ENCODE measurements around the gene GRM1. TPM values are rescaled to one million over a fixed set of nuclear protein-coding genes. Genes with fewer than 3 reads are reported as not detected.
"Not testable (repeated sequence)": the region's sequence is repeated elsewhere in the genome, so short reads cannot be mapped to it uniquely, and the experiment has no call there.

The GRM1 gene
- total and polyA plus RNA-seq, 2 donors (not counting 3 experiments of a cell fraction or from before 2014, with no cell fraction given) = 0.07 TPM; not detected in 1

- Histone ChIP-seq H3K27me3 (ENCODE audit: control insufficient read depth in 2 of 2, insufficient read depth in 2 of 2, low read length in 2 of 2) (no peaks in the 10 kb centered on the region), H3K9me1 (replicated peaks; ENCODE audit: control insufficient read depth, extremely low read depth, insufficient read depth, low read length) (no peaks in the 10 kb centered on the region), H3K9ac (replicated peaks; ENCODE audit: extremely low read depth, insufficient read depth, low read length) (no peak overlapping the region), H3K4me3 (replicated peaks in 1 of 3; ENCODE audit: insufficient read depth in 1 of 3, low read depth in 1 of 3, low read length in 3 of 3) (no peak overlapping the region), H3K36me3 (ENCODE audit: control insufficient read depth in 2 of 2, extremely low read depth in 1 of 2, insufficient read depth in 2 of 2, low read length in 2 of 2) (no peaks in the 10 kb centered on the region), H3K4me2 (ENCODE audit: insufficient read depth, low read length) (no peak overlapping the region), H3K27ac (ENCODE audit: insufficient read depth, low read depth, low read length) (no peak overlapping the region), H3K4me1 (ENCODE audit: control insufficient read depth, extremely low read depth, insufficient read depth, low read length) (no peaks in the 10 kb centered on the region), H2AFZ (ENCODE audit: low read depth, low read length) (no peak overlapping the region), H4K20me1 (replicated peaks; ENCODE audit: control insufficient read depth, extremely low read depth, insufficient read depth, low read length) (no peaks in the 10 kb centered on the region), H3K79me2 (ENCODE audit: control insufficient read depth, insufficient read depth, low read length) (no peaks in the 10 kb centered on the region), H3K9me3 (replicated peaks; ENCODE audit: control insufficient read depth, insufficient read depth, low read length) (no peaks in the 10 kb centered on the region)
- POLR2A ChIA-PET = no interaction called here
- BruUV-seq (replicated peaks) = no TSS peak
- DNase-seq (ENCODE audit: low read depth, low spot score) (no peak), FAIRE-seq (no peak)
- intact Hi-C loops (cut with micrococcal nuclease) (no loop called here), dilution Hi-C loops (cut with MboI; ENCODE audit: extremely low pct_ligation_motif_present, low sequenced_read_pairs) (no loop called here)
- CTCF ChIA-PET = interaction anchor here (0.9 kb wide), 1 partner anchor 9 kb away, joined by 3 read pairs; no protein-coding TSS in a partner anchor
- TF ChIP-seq POLR2AphosphoS5 (IDR thresholded peaks at IDR 0.05; ENCODE audit: insufficient read depth, low read depth, low read length) (no peak), JUN (IDR thresholded peaks at IDR 0.05; ENCODE audit: borderline replicate concordance, insufficient read depth, insufficient read length, low read depth) (no peak), MYC (IDR thresholded peaks at IDR 0.05; ENCODE audit: low read depth, low read length) (no peak), POLR2A (IDR thresholded peaks at IDR 0.05; ENCODE audit: low read depth, low read length) (no peak), FOS (IDR thresholded peaks at IDR 0.05; ENCODE audit: borderline replicate concordance, insufficient read depth, low read length) (no peak), CTCF (IDR thresholded peaks at IDR 0.05; ENCODE audit: extremely low read depth in 1 of 2, insufficient read depth in 1 of 2, low read depth in 1 of 2, low read length in 2 of 2) (no peak)
Measured at GRCh38 chr6:146269482-146269881, 240.6 kb downstream of the GRM1 start.

- H3K9me1 ChIP-seq (replicated peaks; ENCODE audit: control insufficient read depth, extremely low read depth, insufficient read depth, low read length); H3K4me3 ChIP-seq (replicated peaks in 1 of 3; ENCODE audit: insufficient read depth in 1 of 3, low read depth in 1 of 3, low read length in 3 of 3); H3K9ac ChIP-seq (replicated peaks; ENCODE audit: extremely low read depth, insufficient read depth, low read length); H3K4me1 ChIP-seq (ENCODE audit: control insufficient read depth, extremely low read depth, insufficient read depth, low read length); dilution Hi-C loops (cut with MboI; ENCODE audit: extremely low pct_ligation_motif_present, low sequenced_read_pairs); H3K27ac ChIP-seq (ENCODE audit: insufficient read depth, low read depth, low read length); intact Hi-C loops (cut with micrococcal nuclease); H3K4me2 ChIP-seq (ENCODE audit: insufficient read depth, low read length); BruUV-seq (replicated peaks); H3K36me3 ChIP-seq (ENCODE audit: control insufficient read depth in 2 of 2, extremely low read depth in 1 of 2, insufficient read depth in 2 of 2, low read length in 2 of 2); FAIRE-seq; H2AFZ ChIP-seq (ENCODE audit: low read depth, low read length); H3K9me3 ChIP-seq (replicated peaks; ENCODE audit: control insufficient read depth, insufficient read depth, low read length); H3K27me3 ChIP-seq (ENCODE audit: control insufficient read depth in 2 of 2, insufficient read depth in 2 of 2, low read length in 2 of 2); POLR2A ChIA-PET; H3K79me2 ChIP-seq (ENCODE audit: control insufficient read depth, insufficient read depth, low read length); H4K20me1 ChIP-seq (replicated peaks; ENCODE audit: control insufficient read depth, extremely low read depth, insufficient read depth, low read length): not testable (repeated sequence)
- CTCF ChIA-PET = interaction anchor here (1.0 kb wide), 1 partner anchor 13 kb away, joined by 5 read pairs; no protein-coding TSS in a partner anchor
- DNase-seq (ENCODE audit: low read depth, low spot score) = peak; percentile 42
Measured at GRCh38 chr6:146271163-146271562, 242.3 kb downstream of the GRM1 start.

All from endothelial cell of umbilical vein (primary cell).